Mesenchymal stem cell (in vitro differentiated cells and primary cell): ENCODE results near the gene LTBP2.

Experiments used
- DNase-seq: peaks from one replicate; pipeline ENCODE4 v3.0.0-alpha.2; 2013
- H2AFZ ChIP-seq: one replicate; pipeline ENCODE4 v1.6.1; 2013; ENCODE audit warnings: low read depth, mild to moderate bottlenecking, control low read depth, inconsistent platforms, low read length, moderate library complexity
- H2AK5ac ChIP-seq: 2 replicates; pipeline ENCODE4 v1.6.1; 2013; ENCODE audit warnings: low read length, moderate library complexity, mild to moderate bottlenecking, inconsistent platforms; ENCODE audit not compliant: severe bottlenecking
- H2BK120ac ChIP-seq: one replicate; pipeline ENCODE4 v1.6.1; 2013; ENCODE audit warnings: low read depth, mild to moderate bottlenecking, inconsistent platforms, low read length, moderate library complexity
- H2BK12ac ChIP-seq, 2 experiments: one replicate each; pipeline ENCODE4 v1.6.1; 2013; ENCODE audit warnings: inconsistent platforms in 2 of 2, low read length in 2 of 2, mild to moderate bottlenecking in 2 of 2, moderate library complexity in 2 of 2, control low read depth in 1 of 2
- H2BK15ac ChIP-seq: one replicate; pipeline ENCODE4 v1.6.1; 2013; ENCODE audit warnings: mild to moderate bottlenecking, low read depth, inconsistent platforms; ENCODE audit not compliant: poor library complexity, severe bottlenecking
- H2BK5ac ChIP-seq: 2 replicates; pipeline ENCODE4 v1.6.1; 2013; ENCODE audit warnings: low read depth, mild to moderate bottlenecking, low read length, control low read depth, inconsistent platforms; ENCODE audit not compliant: poor library complexity, severe bottlenecking
- H3K14ac ChIP-seq, 2 experiments: one replicate each; pipeline ENCODE4 v1.6.1; 2013; ENCODE audit warnings: inconsistent platforms in 2 of 2, low read length in 2 of 2, control low read depth in 1 of 2, mild to moderate bottlenecking in 1 of 2, moderate library complexity in 1 of 2
- H3K18ac ChIP-seq, 2 experiments: one replicate each; pipeline ENCODE4 v1.6.1; 2013; ENCODE audit warnings: inconsistent platforms in 2 of 2, low read length in 2 of 2, control low read depth in 1 of 2, low read depth in 1 of 2, mild to moderate bottlenecking in 1 of 2
- H3K23ac ChIP-seq, 2 experiments: one replicate each; pipeline ENCODE4 v1.6.1; 2013; ENCODE audit warnings: inconsistent platforms in 2 of 2, low read length in 2 of 2, mild to moderate bottlenecking in 2 of 2, moderate library complexity in 2 of 2, control low read depth in 1 of 2
- H3K27ac ChIP-seq: 2 replicates; pipeline ENCODE4 v1.5.1; 2013; ENCODE audit warnings: mild to moderate bottlenecking, moderate library complexity, low read length, control low read depth, inconsistent platforms; ENCODE audit not compliant: poor library complexity, severe bottlenecking
- H3K27me3 ChIP-seq, 2 experiments: 2 replicates each; pipeline versions ENCODE4 v1.6.1 to v1.7.0; 2013; ENCODE audit warnings: low read length in 2 of 2, mild to moderate bottlenecking in 2 of 2, moderate library complexity in 2 of 2, control low read depth in 1 of 2, inconsistent platforms in 1 of 2; ENCODE audit not compliant: control insufficient read depth in 1 of 2, insufficient read depth in 1 of 2
- H3K36me3 ChIP-seq, 2 experiments: 2 replicates each; pipeline versions ENCODE4 v1.6.1 to v1.7.0; 2013; ENCODE audit warnings: low read length in 2 of 2, control low read depth in 1 of 2, inconsistent platforms in 1 of 2, low read depth in 1 of 2, mild to moderate bottlenecking in 1 of 2; ENCODE audit not compliant: insufficient read depth in 2 of 2, control insufficient read depth in 1 of 2
- H3K4ac ChIP-seq, 2 experiments: one replicate each; pipeline ENCODE4 v1.6.1; 2013; ENCODE audit warnings: inconsistent platforms in 2 of 2, low read length in 2 of 2, mild to moderate bottlenecking in 2 of 2, moderate library complexity in 2 of 2, control low read depth in 1 of 2, low read depth in 1 of 2
- H3K4me1 ChIP-seq: 2 replicates; pipeline ENCODE4 v1.6.1; 2013; ENCODE audit warnings: low read depth, low read length, control low read depth; ENCODE audit not compliant: control insufficient read depth, insufficient read depth
- H3K4me2 ChIP-seq: 2 replicates; pipeline ENCODE4 v1.6.1; 2013; ENCODE audit warnings: low read length, mild to moderate bottlenecking, inconsistent platforms; ENCODE audit not compliant: poor library complexity, severe bottlenecking
- H3K4me3 ChIP-seq, 2 experiments: 2 replicates each; pipeline versions ENCODE4 v1.5.1 to v1.7.0; 2013; ENCODE audit warnings: low read length in 2 of 2, mild to moderate bottlenecking in 2 of 2, control low read depth in 1 of 2, low read depth in 1 of 2; ENCODE audit not compliant: insufficient read depth in 1 of 2
- H3K79me1 ChIP-seq: replicated peaks from 2 replicates; pipeline ENCODE4 v1.6.1; 2013; ENCODE audit warnings: mild to moderate bottlenecking, control low read depth, low read length, inconsistent platforms; ENCODE audit not compliant: poor library complexity, severe bottlenecking
- H3K9ac ChIP-seq: 2 replicates; pipeline ENCODE4 v1.7.0; 2013; ENCODE audit warnings: mild to moderate bottlenecking, low read length, moderate library complexity
- H3K9me3 ChIP-seq: 2 replicates; pipeline ENCODE4 v1.7.0; 2013; ENCODE audit warnings: mild to moderate bottlenecking, low read length; ENCODE audit not compliant: control insufficient read depth
- H4K8ac ChIP-seq: one replicate; pipeline ENCODE4 v1.6.1; 2013; ENCODE audit warnings: inconsistent platforms, mild to moderate bottlenecking, low read length, moderate library complexity
- H4K91ac ChIP-seq: one replicate; pipeline ENCODE4 v1.6.1; 2013; ENCODE audit warnings: mild to moderate bottlenecking, low read length, inconsistent platforms
- WGBS: methylation state at CpG from one replicate; pipeline ENCODE4 v1.1.7; 2013; ENCODE audit warnings: mixed read lengths; 5-methylcytosine and 5-hydroxymethylcytosine counted together

Gene LTBP2

GRCh38 chr14:74528406-74528805, 83.6 kb downstream of the LTBP2 start:
- peaks cover 83 to 91% of the 10 kb centered on the region in 2 experiments for H3K36me3 ChIP-seq
- WGBS = 95% methylated on average over 14 of the region's 14 CpGs

DNA sequence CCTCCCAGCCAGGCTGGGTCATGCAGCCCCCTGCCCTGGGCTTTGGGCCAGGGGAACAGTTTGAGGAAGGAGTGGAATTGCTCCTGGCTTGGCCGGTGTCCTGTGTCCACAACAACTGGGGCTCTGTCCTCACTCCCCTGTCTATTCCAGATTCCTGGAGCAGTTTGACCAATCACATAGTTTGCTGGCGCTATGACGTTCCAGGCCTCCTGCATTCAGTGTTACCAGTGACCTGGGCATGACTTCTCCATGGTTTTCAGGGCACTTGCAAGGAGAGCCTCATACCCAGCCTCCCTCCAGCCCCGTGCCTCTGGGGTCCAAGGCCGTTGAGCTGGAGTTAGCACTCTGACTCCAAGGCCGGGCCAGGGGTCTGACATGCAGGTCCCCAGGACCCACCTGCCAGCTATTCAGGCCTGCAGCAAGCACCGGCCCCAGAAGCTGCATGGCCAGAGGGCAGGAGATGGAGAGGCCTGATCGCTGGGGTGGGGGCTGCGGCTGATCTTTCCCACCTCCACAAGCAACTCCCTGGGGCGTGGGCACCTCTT, 84.2 kb downstream of the LTBP2 start:
- H2BK15ac ChIP-seq = no peak overlapping the region
- no peak overlapping the region for H3K4ac ChIP-seq
- H2AK5ac ChIP-seq = no peak overlapping the region
- H3K9me3 ChIP-seq = no peaks in the 10 kb centered on the region
- H3K9ac ChIP-seq = no peak overlapping the region
- peaks cover 18% of the 10 kb centered on the region for H3K4me1 ChIP-seq
- H2BK12ac ChIP-seq = no peak overlapping the region
- H3K4me3 ChIP-seq = no peak overlapping the region
- H2BK5ac ChIP-seq = no peak overlapping the region
- H3K36me3 ChIP-seq = peaks cover 81 to 91% of the 10 kb centered on the region in 2 experiments
- DNase-seq = no peak
- peaks cover 13% of the 10 kb centered on the region for H3K79me1 ChIP-seq
- H2BK120ac ChIP-seq = no peak overlapping the region
- no peak overlapping the region for H4K91ac ChIP-seq
- no peak overlapping the region for H3K4me2 ChIP-seq
- no peak overlapping the region for H3K18ac ChIP-seq
- H3K14ac ChIP-seq = no peak overlapping the region
- H2AFZ ChIP-seq = no peak overlapping the region
- H3K27me3 ChIP-seq = no peaks in the 10 kb centered on the region
- WGBS = 88% methylated on average over 7 of the region's 10 CpGs
- no peak overlapping the region for H3K27ac ChIP-seq
- no peak overlapping the region for H4K8ac ChIP-seq
- H3K23ac ChIP-seq = no peak overlapping the region

More at GRCh38 chr14:74528406-74528805, 83.6 kb downstream of the LTBP2 start:
- Histone ChIP-seq H2BK120ac (no peak overlapping the region), H2BK15ac (no peak overlapping the region), H2AK5ac (no peak overlapping the region), H4K8ac (no peak overlapping the region), H3K14ac (no peak overlapping the region), H2AFZ (no peak overlapping the region), H3K9ac (no peak overlapping the region), H3K4ac (no peak overlapping the region), H2BK12ac (no peak overlapping the region), H2BK5ac (no peak overlapping the region), H3K27ac (no peak overlapping the region), H4K91ac (no peak overlapping the region), H3K4me2 (no peak overlapping the region), H3K4me3 (no peak overlapping the region), H3K18ac (no peak overlapping the region), H3K79me1 (peaks cover 7% of the 10 kb centered on the region), H3K9me3 (no peaks in the 10 kb centered on the region), H3K4me1 (peaks cover 18% of the 10 kb centered on the region), H3K23ac (no peak overlapping the region), H3K27me3 (no peaks in the 10 kb centered on the region)
- no peak for DNase-seq

- H2BK12ac ChIP-seq = no peak overlapping the region
- no peak overlapping the region for H2AFZ ChIP-seq
- H2BK5ac ChIP-seq = no peak overlapping the region
- H3K36me3 ChIP-seq = peaks cover 82 to 94% of the 10 kb centered on the region in 2 experiments
- no peak overlapping the region for H3K4ac ChIP-seq
- H3K4me2 ChIP-seq = no peak overlapping the region
- no peak overlapping the region for H3K23ac ChIP-seq
- 64% methylated on average over 9 of the region's 10 CpGs for WGBS
- H3K27ac ChIP-seq = no peak overlapping the region
- no peak overlapping the region for H3K4me3 ChIP-seq
- no peak for DNase-seq
- H4K8ac ChIP-seq = no peak overlapping the region
- peaks cover 16% of the 10 kb centered on the region for H3K4me1 ChIP-seq
- H3K9ac ChIP-seq = no peak overlapping the region
- H3K18ac ChIP-seq = no peak overlapping the region
- H2AK5ac ChIP-seq = no peak overlapping the region
- no peak overlapping the region for H2BK15ac ChIP-seq
- no peaks in the 10 kb centered on the region for H3K27me3 ChIP-seq
- H3K79me1 ChIP-seq = peaks cover 15% of the 10 kb centered on the region
- H3K14ac ChIP-seq = no peak overlapping the region
- H3K9me3 ChIP-seq = no peaks in the 10 kb centered on the region
- H4K91ac ChIP-seq = no peak overlapping the region
- H2BK120ac ChIP-seq = no peak overlapping the region
Measured at GRCh38 chr14:74526854-74527585, 85.0 kb downstream of the LTBP2 start.

GRCh38 chr14:74525361-74525851, 86.6 kb downstream of the LTBP2 start:
- H2BK12ac ChIP-seq = no peak overlapping the region

More at GRCh38 chr14:74525361-74525851, 86.6 kb downstream of the LTBP2 start:
- Histone ChIP-seq H3K4me2 (no peak overlapping the region), H3K4ac (no peak overlapping the region), H4K91ac (no peak overlapping the region), H2AFZ (no peak overlapping the region), H3K27ac (no peak overlapping the region), H3K4me3 (no peak overlapping the region), H3K9ac (no peak overlapping the region), H3K4me1 (peaks cover 13% of the 10 kb centered on the region), H3K14ac (no peak overlapping the region), H3K27me3 (no peaks in the 10 kb centered on the region), H3K23ac (no peak overlapping the region), H3K36me3 (peaks cover 84 to 91% of the 10 kb centered on the region in 2 experiments), H2BK5ac (no peak overlapping the region), H3K18ac (no peak overlapping the region), H4K8ac (no peak overlapping the region), H2AK5ac (no peak overlapping the region), H3K9me3 (no peaks in the 10 kb centered on the region), H2BK120ac (no peak overlapping the region), H3K79me1 (peaks cover 23% of the 10 kb centered on the region), H2BK15ac (no peak overlapping the region)
- no peak for DNase-seq
- 68% methylated on average over 4 of the region's 4 CpGs for WGBS
